HG02759 (cell line): Measurements from ENCODE around the gene UPF1.

Experiments
- ATAC-seq: cut with Tn5 transposase; IDR thresholded peaks from one replicate; pipeline ENCODE4 v1.9.1; 2021; ENCODE audit warnings: mild to moderate bottlenecking, moderate library complexity; ENCODE audit not compliant: unreplicated experiment

Gene UPF1

GRCh38 chr19:18855647-18856384 is 24.1 kb downstream of the UPF1 start:
- no peak for ATAC-seq

GRCh38 chr19:18856385-18857126 is 24.8 kb downstream of the UPF1 start:
- no peak for ATAC-seq

GRCh38 chr19:18857223-18857622 is 25.5 kb downstream of the UPF1 start:
- ATAC-seq, result no peak

GRCh38 chr19:18858906-18859646 is 27.3 kb downstream of the UPF1 start:
- no peak for ATAC-seq

- no peak for ATAC-seq
These were observed 28.0 kb downstream of the UPF1 start for GRCh38 chr19:18859676-18860301.

- ATAC-seq, result no peak
These were observed 28.5 kb downstream of the UPF1 start for GRCh38 chr19:18860302-18860700.

GRCh38 chr19:18860725-18861124 is 29.0 kb downstream of the UPF1 start:
- ATAC-seq, result no peak

- ATAC-seq, result no peak
These were observed 29.5 kb downstream of the UPF1 start for GRCh38 chr19:18861235-18861634.

- ATAC-seq, result no peak
These were observed 30.2 kb downstream of the UPF1 start for GRCh38 chr19:18861917-18862316.

GRCh38 chr19:18862976-18863842 is 31.4 kb downstream of the UPF1 start:
- no peak for ATAC-seq

GRCh38 chr19:18863843-18864362 is 32.1 kb downstream of the UPF1 start:
- no peak for ATAC-seq

- no peak for ATAC-seq
These were observed 33.6 kb downstream of the UPF1 start for GRCh38 chr19:18865106-18865972.

- ATAC-seq, result no peak
These were observed 34.4 kb downstream of the UPF1 start for GRCh38 chr19:18865973-18866799.

GRCh38 chr19:18866800-18867123 is 35.0 kb downstream of the UPF1 start:
- ATAC-seq, result no peak

GRCh38 chr19:18867199-18867598 is 35.4 kb downstream of the UPF1 start:
- ATAC-seq, result no peak

- ATAC-seq, result no peak
These were observed 36.0 kb downstream of the UPF1 start for GRCh38 chr19:18867751-18868150.

- no peak for ATAC-seq
These were observed 36.7 kb downstream of the UPF1 start for GRCh38 chr19:18868380-18869022.
